ENCODE measurements around the gene MAP4K5. TPM values are rescaled to one million over a fixed set of nuclear protein-coding genes. Genes with fewer than 3 reads are reported as not detected.

The MAP4K5 gene
- total RNA-seq, 2 experiments from 2014 or later: 40.1 to 46.1 TPM

DNA sequence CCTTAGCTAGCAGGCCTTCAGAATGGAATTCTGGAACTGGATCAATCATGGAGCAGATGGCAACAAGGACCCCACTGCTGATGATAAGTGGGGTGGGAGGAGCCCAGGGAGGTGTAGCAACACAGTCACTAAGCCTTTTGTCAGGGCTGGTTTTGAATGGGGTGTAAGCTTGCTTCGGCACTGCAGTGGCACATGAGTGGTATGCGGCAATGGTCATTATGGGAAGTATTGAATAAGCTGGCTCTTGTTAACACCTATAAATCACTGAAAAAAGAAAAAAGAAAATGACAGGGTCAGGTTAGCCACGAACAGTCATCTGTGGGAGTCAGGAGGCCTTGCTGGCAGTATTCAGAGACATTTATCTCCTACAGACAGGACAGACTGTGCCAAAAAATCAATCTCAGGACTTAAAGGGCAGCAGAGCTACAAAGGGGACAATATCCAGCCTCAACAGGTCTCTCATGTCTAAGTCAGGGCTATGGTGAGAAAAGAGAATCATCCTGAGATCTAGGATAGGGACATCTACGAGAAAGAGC, 154.8 kb downstream of the MAP4K5 start:
- no peak overlapping the region for H3K4me3 Mint-ChIP-seq
- DNase-seq (no peak), ATAC-seq (ENCODE audit: low read depth) (no peak)
- H3K36me3 Mint-ChIP-seq: peaks cover 2% of the 10 kb centered on the region
- no peaks in the 10 kb centered on the region for H3K27me3 Mint-ChIP-seq
- H3K27ac Mint-ChIP-seq: no peak overlapping the region
- POLR2A ChIA-PET: no interaction called here
- no peaks in the 10 kb centered on the region for H3K9me3 Mint-ChIP-seq
- no peaks in the 10 kb centered on the region for H3K4me1 Mint-ChIP-seq

DNA sequence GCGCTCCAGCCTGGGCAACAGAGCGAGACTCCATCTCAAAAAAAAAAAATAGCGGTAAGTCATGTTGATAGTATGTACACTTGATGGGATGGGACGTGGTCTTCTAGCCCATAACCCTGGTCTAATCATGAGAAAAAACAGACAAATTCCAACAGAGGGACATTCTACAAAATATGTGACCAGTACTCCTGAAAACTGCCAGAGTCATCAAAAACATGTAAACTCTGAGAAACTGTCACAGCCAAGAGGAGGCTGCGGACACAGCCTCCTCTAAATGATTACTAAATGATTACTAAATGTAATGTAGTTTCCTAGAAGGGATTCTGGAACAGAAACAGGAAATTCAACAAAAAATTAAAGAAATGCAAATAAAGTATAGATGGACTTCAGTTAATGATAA, 156.6 kb downstream of the MAP4K5 start:
- no peak overlapping the region for H3K4me3 Mint-ChIP-seq
- H3K27ac Mint-ChIP-seq: no peak overlapping the region
- POLR2A ChIA-PET: no interaction called here
- no peaks in the 10 kb centered on the region for H3K9me3 Mint-ChIP-seq
- H3K36me3 Mint-ChIP-seq: peaks cover 2% of the 10 kb centered on the region
- no peak for ATAC-seq (ENCODE audit: low read depth)
- H3K4me1 Mint-ChIP-seq: no peaks in the 10 kb centered on the region
- no peak for DNase-seq
- peaks cover 1% of the 10 kb centered on the region for H3K27me3 Mint-ChIP-seq

DNA sequence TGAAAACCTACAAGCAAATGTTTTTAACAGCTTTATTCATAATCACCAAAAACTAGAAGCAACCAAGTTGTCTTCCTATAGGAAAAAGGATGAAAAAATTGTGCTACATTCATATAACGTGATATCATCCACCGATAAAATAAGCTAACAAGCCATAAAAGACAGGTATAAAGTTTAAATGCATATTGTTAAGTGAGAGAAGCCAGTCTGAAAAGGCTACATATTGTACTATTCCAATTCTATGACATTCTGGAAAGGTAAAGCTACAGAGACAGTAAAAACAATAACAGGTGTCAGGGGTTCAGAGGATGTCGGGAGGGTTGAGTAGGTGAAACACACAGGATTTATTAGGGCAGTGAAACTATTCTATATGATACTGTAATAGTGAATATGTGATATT, 158.4 kb downstream of the MAP4K5 start:
- Mint-ChIP-seq H3K27ac (no peak overlapping the region), H3K4me3 (no peak overlapping the region), H3K27me3 (peaks cover 1% of the 10 kb centered on the region), H3K36me3 (peaks cover 2% of the 10 kb centered on the region), H3K4me1 (no peaks in the 10 kb centered on the region), H3K9me3 (peaks cover 3% of the 10 kb centered on the region)
- DNase-seq (no peak), ATAC-seq (ENCODE audit: low read depth) (no peak)
- POLR2A ChIA-PET: no interaction called here

DNA sequence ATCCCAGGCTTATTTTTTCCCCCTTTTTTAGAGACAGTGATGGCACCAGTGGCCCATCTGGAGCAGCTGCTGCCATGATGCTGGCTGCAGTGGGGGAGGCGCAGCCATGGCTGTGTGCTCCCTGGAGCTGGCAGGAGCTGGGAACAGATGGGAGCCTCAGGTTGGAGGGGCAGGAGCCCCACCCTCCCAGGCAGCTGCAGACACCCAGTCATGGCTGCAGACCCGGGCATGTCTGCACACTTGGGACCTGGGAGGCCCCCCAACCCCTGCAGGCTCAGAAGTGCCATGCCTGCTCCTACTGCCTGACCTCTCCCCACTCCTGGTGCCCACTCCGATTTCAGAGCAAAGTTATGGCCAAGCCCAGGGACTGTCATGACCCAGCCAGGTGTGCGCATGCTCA, 160.8 kb downstream of the MAP4K5 start:
- Mint-ChIP-seq H3K4me1 (peaks cover 5% of the 10 kb centered on the region), H3K4me3 (no peak overlapping the region), H3K27me3 (peaks cover 1% of the 10 kb centered on the region), H3K27ac (no peak overlapping the region), H3K9me3 (peaks cover 3% of the 10 kb centered on the region), H3K36me3 (peaks cover 2% of the 10 kb centered on the region)
- POLR2A ChIA-PET: no interaction called here
- ATAC-seq (ENCODE audit: low read depth) (no peak), DNase-seq (no peak)

Other genes starting within 250 kb of the MAP4K5 start
- gene L2HGDH, start 220.3 kb downstream of the MAP4K5 start, total RNA-seq: 10 to 100 TPM; 11.5 to 12.1 TPM
- gene DMAC2L, start 220.2 kb downstream of the MAP4K5 start, total RNA-seq: 10 to 100 TPM; 19.0 to 19.4 TPM
- 10 to 100 TPM; 12.1 to 13.7 TPM for gene CDKL1, start 135.7 kb downstream of the MAP4K5 start, total RNA-seq
- gene ATL1, start 27.6 kb upstream of the MAP4K5 start, total RNA-seq: 1 to 10 TPM; 1.5 TPM
- 1 to 10 TPM; 6.7 to 7.2 TPM for gene SAV1, start 135.7 kb upstream of the MAP4K5 start, total RNA-seq

All from activated naive CD8-positive, alpha-beta T cell treated with anti-CD3 and anti-CD28 coated beads, Interleukin-2, amount 10 ng/mL, durations not matched to agents 7 days and 5 days (primary cell).